IMR-90 (cell line): ENCODE results near the gene RING1. TPM values are rescaled to one million over a fixed set of nuclear protein-coding genes. Genes with fewer than 3 reads are reported as not detected.

Source experiments
- ATAC-seq: fragments of 200-7000 bp; cut with Tn5 transposase; 2 replicates; pipeline ENCODE4 v1.9.1; 2020; ENCODE audit warnings: low read depth, mild to moderate bottlenecking, moderate library complexity
- BruUV-seq: library from RNA; stranded (reverse); fragments of 400-500 nt; replicated peaks from 2 replicates; lab custom pipeline; 2021; lab: Mats Ljungman, UMichigan
- CTCF ChIA-PET: fragments of 300-600 bp; formaldehyde crosslinking; extraction: SDS; loops from one replicate; lab custom pipeline; 2021; ENCODE audit warnings: antibody characterized with exemption; lab: Yijun Ruan, JAX
- POLR2A ChIA-PET: fragments of 300-600 bp; sonication (Branson Sonifier 250); formaldehyde crosslinking; loops from one replicate; lab custom pipeline; 2022; ENCODE audit warnings: antibody characterized with exemption; ENCODE audit not compliant: unreplicated experiment; lab: Charles Lee
- DNase-seq: peaks from one replicate; pipeline ENCODE4 v3.0.0; 2013
- H2AFZ ChIP-seq: replicated peaks from 2 replicates; pipeline ENCODE3; 2013; ENCODE audit warnings: low read length, mild to moderate bottlenecking; ENCODE audit not compliant: poor library complexity
- H2AK5ac ChIP-seq: 2 replicates; pipeline ENCODE4 v1.6.1; 2013; ENCODE audit warnings: low read depth, low read length, inconsistent platforms
- H2AK9ac ChIP-seq: replicated peaks from 2 replicates; pipeline ENCODE3; 2013; ENCODE audit warnings: mild to moderate bottlenecking, low read depth, low read length, moderate library complexity; ENCODE audit not compliant: poor library complexity
- H2BK120ac ChIP-seq: 2 replicates; pipeline ENCODE4 v1.6.1; 2013; ENCODE audit warnings: low read depth, low read length, inconsistent platforms
- H2BK15ac ChIP-seq: 3 replicates; pipeline ENCODE4 v1.6.1; 2013; ENCODE audit warnings: low read depth, low read length, inconsistent platforms
- H2BK20ac ChIP-seq: 2 replicates; pipeline ENCODE4 v1.6.1; 2013; ENCODE audit warnings: low read depth, mild to moderate bottlenecking, inconsistent platforms, low read length, moderate library complexity
- H2BK5ac ChIP-seq: 2 replicates; pipeline ENCODE4 v1.6.1; 2013; ENCODE audit warnings: mild to moderate bottlenecking, low read depth, low read length, inconsistent platforms; ENCODE audit not compliant: poor library complexity, severe bottlenecking
- H3K14ac ChIP-seq: replicated peaks from 2 replicates; pipeline ENCODE4 v1.6.1; 2013; ENCODE audit warnings: low read depth, low read length, inconsistent platforms
- H3K18ac ChIP-seq: 2 replicates; pipeline ENCODE4 v1.6.1; 2013; ENCODE audit warnings: low read depth, low read length, control low read depth
- H3K23ac ChIP-seq: 2 replicates; pipeline ENCODE4 v1.6.1; 2013; ENCODE audit warnings: low read depth, low read length, inconsistent platforms
- H3K27ac ChIP-seq: 2 replicates; pipeline ENCODE4 v1.5.1; 2013; ENCODE audit warnings: mild to moderate bottlenecking, control low read depth, low read length; ENCODE audit not compliant: insufficient read depth
- H3K27me3 ChIP-seq: 2 replicates; pipeline ENCODE4 v1.6.1; 2013; ENCODE audit warnings: low read length; ENCODE audit not compliant: control insufficient read depth, insufficient read depth
- H3K36me3 ChIP-seq: 2 replicates; pipeline ENCODE4 v1.6.1; 2013; ENCODE audit warnings: low read length, mixed read lengths; ENCODE audit not compliant: control insufficient read depth, insufficient read depth
- H3K4ac ChIP-seq: 2 replicates; pipeline ENCODE4 v1.6.1; 2013; ENCODE audit warnings: low read depth, low read length, inconsistent platforms
- H3K4me1 ChIP-seq: 2 replicates; pipeline ENCODE4 v1.6.1; 2013; ENCODE audit warnings: low read length, mixed read lengths; ENCODE audit not compliant: control insufficient read depth, insufficient read depth
- H3K4me2 ChIP-seq: 2 replicates; pipeline ENCODE4 v1.6.1; 2013; ENCODE audit warnings: low read depth, mild to moderate bottlenecking, control low read depth, low read length, moderate library complexity
- H3K4me3 ChIP-seq: 2 replicates; pipeline ENCODE4 v1.5.1; 2013; ENCODE audit warnings: low read depth, mild to moderate bottlenecking, control low read depth, low read length, moderate library complexity; ENCODE audit not compliant: insufficient read depth
- H3K56ac ChIP-seq: 2 replicates; pipeline ENCODE4 v1.6.1; 2013; ENCODE audit warnings: low read length, inconsistent platforms; ENCODE audit not compliant: insufficient read depth; ENCODE audit errors: extremely low read depth
- H3K79me1 ChIP-seq, 2 experiments: 2 replicates each; pipeline ENCODE4 v1.6.1; 2013; ENCODE audit warnings: low read length in 2 of 2, inconsistent platforms in 1 of 2, low read depth in 1 of 2
- H3K9ac ChIP-seq: 2 replicates; pipeline ENCODE4 v1.6.1; 2013; ENCODE audit warnings: low read depth, low read length, control low read depth
- H3K9me1 ChIP-seq: 2 replicates; pipeline ENCODE4 v1.6.1; 2013; ENCODE audit warnings: low read length, inconsistent platforms; ENCODE audit not compliant: insufficient read depth
- H3K9me3 ChIP-seq: 2 replicates; pipeline ENCODE4 v1.6.1; 2013; ENCODE audit warnings: low read length; ENCODE audit not compliant: control insufficient read depth, insufficient read depth
- H4K20me1 ChIP-seq: 2 replicates; pipeline ENCODE4 v1.6.1; 2013; ENCODE audit warnings: low read length, inconsistent platforms; ENCODE audit not compliant: insufficient read depth
- H4K5ac ChIP-seq: 2 replicates; pipeline ENCODE4 v1.6.1; 2013; ENCODE audit warnings: mild to moderate bottlenecking, low read depth, low read length, control low read depth
- H4K8ac ChIP-seq, 2 experiments: 2 replicates each; pipeline ENCODE4 v1.6.1; 2013; ENCODE audit warnings: low read depth in 2 of 2, low read length in 2 of 2, control low read depth in 1 of 2, inconsistent platforms in 1 of 2
- H4K91ac ChIP-seq: 2 replicates; pipeline ENCODE4 v1.6.1; 2013; ENCODE audit warnings: low read depth, low read length, inconsistent platforms; ENCODE audit not compliant: insufficient read depth
- BHLHE40 ChIP-seq: fragments of 150-350 bp; IDR thresholded peaks from 2 replicates; pipeline ENCODE4 v1.6.1; 2016; ENCODE audit warnings: mild to moderate bottlenecking, low read depth, low read length
- CEBPB ChIP-seq: IDR thresholded peaks from 2 replicates; pipeline ENCODE4 v1.6.1; 2012; ENCODE audit warnings: low read depth, low read length, improper control_type of control experiment
- CHD1 ChIP-seq: IDR thresholded peaks from 2 replicates; pipeline ENCODE4 v1.6.1; 2012; ENCODE audit warnings: low read depth, low read length, improper control_type of control experiment
- CTCF ChIP-seq: conservative IDR thresholded peaks from 2 replicates; pipeline ENCODE4 v1.5.1; 2012; ENCODE audit warnings: mild to moderate bottlenecking, low read depth, low read length, improper control_type of control experiment
- ELK1 ChIP-seq: fragments of 150-350 bp; IDR thresholded peaks from 2 replicates; pipeline ENCODE4 v1.6.1; 2016; ENCODE audit warnings: low read depth, mild to moderate bottlenecking, low read length, moderate library complexity, borderline replicate concordance
- FOS ChIP-seq: fragments of 150-350 bp; IDR thresholded peaks from 2 replicates; pipeline ENCODE4 v1.6.1; 2016; ENCODE audit warnings: low read depth, low read length
- MAFK ChIP-seq: IDR thresholded peaks from 2 replicates; pipeline ENCODE4 v1.6.1; 2012; ENCODE audit warnings: low read depth, low read length, improper control_type of control experiment
- MXI1 ChIP-seq: IDR thresholded peaks from 2 replicates; pipeline ENCODE4 v1.6.1; 2012; ENCODE audit warnings: low read depth, mild to moderate bottlenecking, low read length, moderate library complexity, borderline replicate concordance
- NFE2L2 ChIP-seq: fragments of 150-350 bp; IDR thresholded peaks from 2 replicates; pipeline ENCODE4 v1.6.1; 2016; ENCODE audit warnings: low read depth, mild to moderate bottlenecking, low read length
- POLR2A ChIP-seq: IDR thresholded peaks from 2 replicates; pipeline ENCODE4 v1.6.1; 2012; ENCODE audit warnings: mild to moderate bottlenecking, low read depth, low read length
- RAD21 ChIP-seq: IDR thresholded peaks from 2 replicates; pipeline ENCODE4 v1.6.1; 2012; ENCODE audit warnings: low read length, improper control_type of control experiment
- RCOR1 ChIP-seq: IDR thresholded peaks from 2 replicates; pipeline ENCODE4 v1.6.1; 2012; ENCODE audit warnings: mild to moderate bottlenecking, low read length, improper control_type of control experiment; ENCODE audit not compliant: insufficient replicate concordance
- RFX5 ChIP-seq: IDR thresholded peaks from 2 replicates; pipeline ENCODE4 v1.8.0; 2012; ENCODE audit warnings: low read depth, mild to moderate bottlenecking, low read length, moderate library complexity
- WGBS, 2 experiments: methylation state at CpG; one replicate each; pipeline versions ENCODE4 v1.1.5 to v1.1.7; 2013; ENCODE audit warnings: missing lambda C conversion rate in 2 of 2; ENCODE audit not compliant: insufficient read length in 1 of 2; ENCODE audit errors: extremely low coverage in 2 of 2; 5-methylcytosine and 5-hydroxymethylcytosine counted together
- dilution Hi-C: fragments of 300-500 bp; cut with HindIII; formaldehyde crosslinking; loops from one replicate; pipeline ENCODE4 v1.14.3; 2018; ENCODE audit warnings: low sequenced_read_pairs; ENCODE audit not compliant: unreplicated experiment
- in situ Hi-C: fragments of 300-500 bp; cut with MboI; formaldehyde crosslinking; loops from 3 replicates; pipeline ENCODE4 v1.14.3; 2019; ENCODE audit warnings: low sequenced_read_pairs, inconsistent platforms, mixed read lengths
- intact Hi-C: fragments of 100-400 bp; cut with micrococcal nuclease; formaldehyde crosslinking; loops from 2 replicates; pipeline ENCODE4 v1.10.0; 2022
- polyA plus RNA-seq, 3 experiments: library from polyadenylated mRNA; depleted of rRNA; stranded (reverse); fragments of >200 nt; gene quantifications; 2 replicates each; pipeline ENCODE4 v1.2.3, GENCODE V29; 2012; ENCODE audit warnings: low replicate concordance in 1 of 3
- total RNA-seq: library from RNA; depleted of rRNA; stranded (reverse); fragments of >200 nt; gene quantifications from 2 replicates; pipeline ENCODE4 v1.2.3, GENCODE V29; 2012
- TF ChIP-seq, protein P1 (sequence below): fragments of 150-350 bp; IDR thresholded peaks from 2 replicates; pipeline ENCODE4 v1.6.1; 2017; ENCODE audit warnings: mild to moderate bottlenecking, antibody characterized with exemption, low read length, low read depth

Gene RING1
- total and polyA plus RNA-seq, 2 of the 4 experiments (the other 2 are of a cell fraction), result 14.9 to 40.8 TPM

GRCh38 chr6:33204415-33205190 is 3.7 kb upstream of the RING1 start, which contains the start of gene HSD17B8:
HSD17B8 (plus strand) TSS chr6:33204655; CDS start chr6:33204669, 14 bp downstream.
- peak within 1 kb of the TSS; percentile 92 for H2AK9ac ChIP-seq
- H4K5ac ChIP-seq, result no peak within 1 kb of the TSS; the same call in 1 of the 2 replicates
- peak within 1 kb of the TSS; percentile 31; the same call in 1 of the 2 replicates for H4K91ac ChIP-seq
- peak within 1 kb of the TSS; percentile 4; the same call in 1 of the 2 replicates for H2BK120ac ChIP-seq
- H3K27ac ChIP-seq, result peak within 1 kb of the TSS; percentile 49
- dilution Hi-C loops, result no loop called here
- ATAC-seq, result peak; percentile 58
- H2BK5ac ChIP-seq, result peak within 1 kb of the TSS; percentile 53
- H3K36me3 ChIP-seq, result peaks cover 28% of the 10 kb centered on the region
- ChIA-PET CTCF (interaction anchor here (0.6 kb wide), 1 partner anchor 76 kb away, joined by 5 read pairs; no protein-coding TSS in a partner anchor), POLR2A (interaction anchor here (0.6 kb wide), 2 partner anchors 169 to 213 kb away, joined by 6 to 9 read pairs; partner anchors contain the start of gene CUTA)
- H3K79me1 ChIP-seq, result peaks cover 16 to 85% of the 10 kb centered on the region in 2 experiments; a peak in 3 of 4 replicates
- H3K4me1 ChIP-seq, result peaks cover 34% of the 10 kb centered on the region
- peak; percentile 86 for DNase-seq
- H2AFZ ChIP-seq, result peak within 1 kb of the TSS; percentile 82
- peak within 1 kb of the TSS; percentile 73 for H3K4ac ChIP-seq
- peak within 1 kb of the TSS; percentile 29 for H3K9ac ChIP-seq
- no peak within 1 kb of the TSS for H3K18ac ChIP-seq
- H3K4me3 ChIP-seq, result peak within 1 kb of the TSS; percentile 60
- peaks cover 39% of the 10 kb centered on the region for H3K9me1 ChIP-seq
- in situ Hi-C loops, result no loop called here
- H3K23ac ChIP-seq, result peak within 1 kb of the TSS; percentile 34; the same call in 1 of the 2 replicates
- intact Hi-C loops, result no loop called here
- peaks cover 29% of the 10 kb centered on the region; the same call in 1 of the 2 replicates for H4K20me1 ChIP-seq
- peak within 1 kb of the TSS; percentile 89 for H2AK5ac ChIP-seq
- no peak within 1 kb of the TSS for H2BK15ac ChIP-seq
- H3K4me2 ChIP-seq, result peak within 1 kb of the TSS; percentile 83
- no peaks in the 10 kb centered on the region for H3K27me3 ChIP-seq
- WGBS, 2 experiments, result 2% methylated on average over 15 of the region's 48 CpGs; no CpG with 5 or more reads in 1 of the 2 experiments
- H2BK20ac ChIP-seq, result no peak within 1 kb of the TSS
- BruUV-seq, result no TSS peak
- peak within 1 kb of the TSS in 1 of 2 experiments; percentile 61; a peak in 2 of 4 replicates for H4K8ac ChIP-seq
- no peak for TF ChIP-seq RCOR1
- TF ChIP-seq RFX5, result no peak
- no peak for TF ChIP-seq NFE2L2
- TF ChIP-seq BHLHE40, result no peak
- no peak for TF ChIP-seq RAD21
- no peak for TF ChIP-seq CHD1
- no peak for TF ChIP-seq CTCF
- TF ChIP-seq, protein P1, sequence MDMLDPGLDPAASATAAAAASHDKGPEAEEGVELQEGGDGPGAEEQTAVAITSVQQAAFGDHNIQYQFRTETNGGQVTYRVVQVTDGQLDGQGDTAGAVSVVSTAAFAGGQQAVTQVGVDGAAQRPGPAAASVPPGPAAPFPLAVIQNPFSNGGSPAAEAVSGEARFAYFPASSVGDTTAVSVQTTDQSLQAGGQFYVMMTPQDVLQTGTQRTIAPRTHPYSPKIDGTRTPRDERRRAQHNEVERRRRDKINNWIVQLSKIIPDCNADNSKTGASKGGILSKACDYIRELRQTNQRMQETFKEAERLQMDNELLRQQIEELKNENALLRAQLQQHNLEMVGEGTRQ, result no peak
- no peak for TF ChIP-seq CEBPB
- TF ChIP-seq POLR2A, result peak; percentile 60; the same call in 1 of the 2 replicates
- no peak for TF ChIP-seq FOS
- no peak for TF ChIP-seq MAFK
- 0 out of 2 replicates have a peak, but pooled peaks have one; percentile 16 for TF ChIP-seq MXI1
- TF ChIP-seq ELK1, result no peak
- no peaks in the 10 kb centered on the region for H3K9me3 ChIP-seq
- no peak within 1 kb of the TSS for H3K56ac ChIP-seq
- peak within 1 kb of the TSS; percentile 55; the same call in 1 of the 2 replicates for H3K14ac ChIP-seq
